LNCAP (cell line): Measurements from ENCODE around the gene SDK1.

ENCODE experiments used
- TF ChIP-seq, protein P1 (sequence below): fragments of 450-650 bp; IDR thresholded peaks from 2 replicates; pipeline ENCODE4 v1.5.1; 2017; ENCODE audit warnings: mild to moderate bottlenecking

Gene SDK1

DNA sequence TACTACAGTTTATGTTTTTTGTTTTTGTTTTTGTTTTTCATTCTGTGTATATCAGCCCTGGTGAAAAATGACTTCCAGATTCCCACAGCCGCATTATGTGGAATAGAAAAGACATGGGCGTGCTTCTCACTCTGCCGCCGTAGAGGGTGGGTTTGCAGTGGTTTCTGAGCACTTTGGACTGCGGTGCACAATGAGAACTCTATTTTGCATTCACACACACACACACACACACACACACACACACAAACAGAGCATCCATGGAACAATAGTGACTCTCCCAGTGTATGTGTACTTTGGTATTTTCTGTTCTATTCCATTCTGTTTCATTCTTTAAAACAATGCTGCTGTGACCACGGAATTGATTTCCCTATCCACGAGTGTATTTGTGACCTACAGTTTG lies 723.8 kb downstream of the SDK1 start:
- TF ChIP-seq, protein P1, sequence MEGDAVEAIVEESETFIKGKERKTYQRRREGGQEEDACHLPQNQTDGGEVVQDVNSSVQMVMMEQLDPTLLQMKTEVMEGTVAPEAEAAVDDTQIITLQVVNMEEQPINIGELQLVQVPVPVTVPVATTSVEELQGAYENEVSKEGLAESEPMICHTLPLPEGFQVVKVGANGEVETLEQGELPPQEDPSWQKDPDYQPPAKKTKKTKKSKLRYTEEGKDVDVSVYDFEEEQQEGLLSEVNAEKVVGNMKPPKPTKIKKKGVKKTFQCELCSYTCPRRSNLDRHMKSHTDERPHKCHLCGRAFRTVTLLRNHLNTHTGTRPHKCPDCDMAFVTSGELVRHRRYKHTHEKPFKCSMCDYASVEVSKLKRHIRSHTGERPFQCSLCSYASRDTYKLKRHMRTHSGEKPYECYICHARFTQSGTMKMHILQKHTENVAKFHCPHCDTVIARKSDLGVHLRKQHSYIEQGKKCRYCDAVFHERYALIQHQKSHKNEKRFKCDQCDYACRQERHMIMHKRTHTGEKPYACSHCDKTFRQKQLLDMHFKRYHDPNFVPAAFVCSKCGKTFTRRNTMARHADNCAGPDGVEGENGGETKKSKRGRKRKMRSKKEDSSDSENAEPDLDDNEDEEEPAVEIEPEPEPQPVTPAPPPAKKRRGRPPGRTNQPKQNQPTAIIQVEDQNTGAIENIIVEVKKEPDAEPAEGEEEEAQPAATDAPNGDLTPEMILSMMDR: no peak

DNA sequence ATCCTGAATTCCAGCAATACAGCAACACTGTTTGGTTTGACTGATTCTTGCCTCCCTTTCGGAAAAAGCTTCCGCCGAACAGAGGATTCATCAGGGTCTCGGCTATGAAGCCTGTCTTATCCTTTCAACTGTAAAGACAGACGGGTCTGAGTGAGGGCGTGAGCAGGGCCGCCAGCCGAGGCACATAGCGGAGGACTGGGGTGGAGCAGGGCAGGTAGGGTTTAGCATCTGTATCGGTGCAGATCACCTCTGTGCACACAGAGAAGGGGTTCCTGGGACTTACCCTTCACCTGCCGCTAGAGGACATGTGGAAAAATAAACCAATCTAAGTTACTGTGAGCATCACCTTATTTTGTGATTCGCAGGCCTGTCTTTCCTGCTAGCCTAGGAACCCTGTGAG lies 724.2 kb downstream of the SDK1 start:
- TF ChIP-seq, protein P1: no peak

DNA sequence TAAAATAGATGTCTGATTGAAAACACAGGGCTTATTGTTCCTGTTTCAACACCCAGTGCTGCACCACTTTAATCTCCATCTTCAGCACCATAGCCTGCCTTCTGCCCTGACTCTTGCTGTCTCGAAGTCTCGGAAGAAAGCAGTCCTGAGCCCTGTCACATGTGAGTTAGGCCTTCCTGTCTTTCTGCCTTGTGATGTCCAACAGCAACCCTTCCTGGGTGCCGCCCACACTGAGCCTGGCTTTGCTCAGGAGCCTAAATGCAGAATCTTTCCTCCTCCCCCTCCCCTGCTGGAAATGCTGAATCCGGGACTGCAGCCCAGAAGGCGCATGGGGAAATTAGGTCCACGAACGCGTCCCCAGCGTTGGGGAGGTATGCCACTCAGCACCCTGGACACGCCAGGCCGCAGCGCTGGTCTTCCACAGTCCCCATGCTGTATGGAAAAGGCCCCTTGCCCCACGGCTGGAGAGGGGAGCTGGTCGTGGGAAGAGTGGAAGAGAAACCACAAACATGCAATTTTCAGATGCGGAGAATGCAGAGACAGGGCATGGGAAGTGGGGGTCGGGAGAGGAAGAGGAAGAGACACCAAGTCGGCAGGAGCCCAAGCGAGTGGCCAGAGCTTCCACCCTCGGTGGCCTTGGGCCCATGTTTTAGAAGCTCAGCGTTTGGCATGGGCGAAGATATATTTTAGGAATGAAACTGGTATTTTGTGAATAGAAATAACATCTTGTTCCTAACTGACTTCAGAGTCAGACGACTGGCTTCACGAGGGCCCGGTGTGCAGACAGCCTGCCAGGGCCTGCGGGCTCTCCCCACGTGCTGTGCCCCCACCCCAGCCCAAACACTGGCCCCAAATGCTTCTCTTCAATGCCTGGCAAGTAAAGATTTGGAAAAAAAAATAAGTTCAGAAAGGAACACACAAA lies 724.9 kb downstream of the SDK1 start:
- TF ChIP-seq, protein P1: no peak

DNA sequence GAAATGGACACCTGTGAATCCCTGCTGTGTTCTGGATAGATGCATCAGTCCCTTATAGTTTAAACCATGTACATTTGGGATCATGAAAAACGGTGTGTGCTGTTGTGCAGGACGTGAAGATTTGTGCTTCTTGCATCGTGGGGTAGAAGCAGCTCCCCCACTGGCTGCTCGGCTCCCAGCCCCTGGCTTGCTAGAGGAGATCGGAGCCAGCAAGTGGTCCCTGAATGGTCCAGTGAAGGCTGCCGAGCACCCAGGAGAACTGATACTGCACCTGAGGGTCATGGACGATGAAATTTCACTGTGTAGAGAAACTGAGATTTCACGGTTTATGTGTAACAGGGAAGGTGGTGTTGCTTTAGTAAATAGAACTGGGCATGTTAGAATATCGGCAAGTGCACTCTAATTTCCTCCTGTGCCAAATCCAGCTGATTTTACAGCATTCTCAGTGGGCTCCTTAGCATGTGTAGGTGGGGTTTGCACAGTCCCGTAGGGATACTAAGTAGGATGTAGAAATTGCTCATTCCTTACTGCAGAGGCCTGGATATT lies 726.0 kb downstream of the SDK1 start:
- TF ChIP-seq, protein P1: no peak

DNA sequence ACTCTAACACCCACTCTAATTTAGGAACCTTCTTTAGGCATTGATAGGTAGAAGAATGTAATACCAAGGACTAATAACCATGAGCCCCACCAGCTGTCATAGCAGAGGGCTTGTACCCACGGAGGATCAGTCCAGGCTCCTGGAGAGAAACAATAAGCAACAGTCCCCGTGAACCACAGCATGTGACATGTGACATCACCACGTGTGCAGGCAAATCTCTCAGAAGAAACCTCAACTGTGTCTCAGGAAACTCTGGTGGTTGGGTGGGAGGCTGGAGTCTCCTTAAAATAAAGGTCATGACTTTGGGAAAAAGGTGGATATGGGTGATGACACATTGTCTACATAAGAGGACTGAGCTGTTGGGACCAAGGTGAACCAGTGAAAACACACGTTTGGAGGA lies 727.2 kb downstream of the SDK1 start:
- TF ChIP-seq, protein P1: no peak

DNA sequence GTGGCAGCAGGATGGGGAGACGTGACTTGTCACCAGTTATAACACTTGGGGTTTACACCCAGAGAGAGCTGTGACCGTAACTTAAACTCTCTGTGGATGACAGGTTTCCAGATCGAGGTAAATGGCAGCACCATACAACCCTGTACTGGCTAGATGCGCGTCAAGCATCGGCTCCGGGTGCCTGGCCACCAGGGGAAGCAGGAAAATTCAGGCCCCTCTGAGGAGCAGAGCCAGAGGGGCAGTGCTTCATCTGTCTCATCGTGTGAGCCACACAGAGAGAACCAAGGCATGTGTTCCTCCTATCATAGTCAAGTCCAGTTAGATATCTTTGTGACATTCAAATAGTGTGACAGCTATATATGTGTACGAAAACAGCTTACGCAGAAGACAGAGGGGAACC lies 728.9 kb downstream of the SDK1 start:
- TF ChIP-seq, protein P1: no peak

DNA sequence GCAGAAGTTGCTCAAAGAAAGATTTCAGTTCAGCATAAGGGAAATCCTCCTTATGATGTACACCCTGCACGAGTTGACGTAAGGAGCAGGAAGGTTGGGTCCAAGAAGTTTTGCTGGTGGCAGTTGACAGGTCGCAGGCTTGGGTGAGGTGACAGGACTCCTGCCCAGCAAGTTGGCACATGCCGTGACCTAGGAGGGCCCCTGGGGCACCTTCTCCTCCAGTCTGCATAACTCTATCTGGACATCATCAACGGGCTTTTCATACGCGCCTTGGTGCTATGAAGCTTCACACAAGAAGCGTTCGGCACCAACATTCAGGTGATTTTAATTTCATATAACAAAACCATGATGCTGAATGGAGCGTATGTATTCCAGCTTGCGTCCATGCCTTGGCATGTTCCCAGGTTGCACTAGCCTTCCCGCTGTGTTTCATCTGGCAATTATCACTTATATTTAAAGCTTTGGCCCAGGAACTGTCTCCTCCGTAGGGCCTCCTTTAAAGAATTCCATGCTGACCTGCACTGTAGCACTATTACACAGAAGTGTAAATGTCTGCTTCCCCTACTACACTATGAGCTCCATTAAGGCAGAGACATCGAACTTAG lies 729.4 kb downstream of the SDK1 start:
- TF ChIP-seq, protein P1: no peak
